ENCODE results near the gene REEP3. TPM values are rescaled to one million over a fixed set of nuclear protein-coding genes. Genes with fewer than 3 reads are reported as not detected.

The REEP3 gene
- 10 to 100 TPM; 23.9 to 50.1 (median 36.7) TPM for total RNA-seq

- 7 to 33% methylated on average over 1 to 27 of the region's 52 CpGs for WGBS, 2 donors (ENCODE audit: low coverage in 1 of 2)
- TF ChIP-seq POLR2A (IDR thresholded peaks at IDR 0.05) (peak; percentile 40), POLR2AphosphoS5 (IDR thresholded peaks at IDR 0.05) (no peak)
- Histone ChIP-seq H3K4me1 (peaks cover 22 to 58% (median 38%) of the 10 kb centered on the region in 4 donors), H3K36me3 (no peaks in the 10 kb centered on the region), H3K4me3 (peak within 1 kb of the TSS; percentile 78 to 93 (median 89)), H3K9me3 (no peaks in the 10 kb centered on the region), H3K27me3 (no peaks in the 10 kb centered on the region), H3K27ac (peak within 1 kb of the TSS; percentile 99 to 100 (median 100))
- intact Hi-C loops (cut with DNase I; ENCODE audit: low total_unique reads) (loop anchor here (5.0 kb wide), 1 partner anchor 53 kb away; the partner anchor contains the start of gene JMJD1C), in situ Hi-C loops (cut with MboI; ENCODE audit: low pct_ligation_motif_present in 1 of 4, low pct_unique_long_range_greater_than_20kb in 1 of 4, low sequenced_read_pairs in 3 of 4) (no loop called here)
- DNase-seq, result peak; percentile 74
These were observed at the start of gene REEP3 for GRCh38 chr10:63520500-63521415. Gene REEP3 (plus strand): TSS chr10:63521401. CDS start chr10:63521546, 145 bp downstream.

- Histone ChIP-seq H3K4me3 (no peak overlapping the region), H3K27me3 (no peaks in the 10 kb centered on the region), H3K9me3 (no peaks in the 10 kb centered on the region), H3K4me1 (peaks cover 0 to 9% (median 3%) of the 10 kb centered on the region in 4 donors), H3K36me3 (no peaks in the 10 kb centered on the region), H3K27ac (no peak overlapping the region)
- 95 to 96% methylated on average over 4 to 8 of the region's 8 CpGs for WGBS, 2 donors (ENCODE audit: low coverage in 1 of 2)
- intact Hi-C loops (cut with DNase I; ENCODE audit: low total_unique reads) (no loop called here), in situ Hi-C loops (cut with MboI; ENCODE audit: low pct_ligation_motif_present in 1 of 4, low pct_unique_long_range_greater_than_20kb in 1 of 4, low sequenced_read_pairs in 3 of 4) (loop anchor here in 2 of 4 donors (25.0 kb wide), 1 partner anchor 262 kb away; no protein-coding TSS in a partner anchor)
- no peak for DNase-seq
- TF ChIP-seq EP300 (IDR thresholded peaks at IDR 0.05; ENCODE audit: low read depth) (no peak), POLR2A (IDR thresholded peaks at IDR 0.05) (no peak), POLR2AphosphoS5 (IDR thresholded peaks at IDR 0.05) (no peak), CTCF (IDR thresholded peaks at IDR 0.05) (no peak)
These were observed 46.7 kb upstream of the REEP3 start for GRCh38 chr10:63474488-63474887.

GRCh38 chr10:63477927-63478326 lies 43.3 kb upstream of the REEP3 start:
- Histone ChIP-seq H3K36me3 (no peaks in the 10 kb centered on the region), H3K27me3 (no peaks in the 10 kb centered on the region), H3K4me3 (no peak overlapping the region), H3K4me1 (peaks cover 0 to 33% (median 5%) of the 10 kb centered on the region in 4 donors), H3K9me3 (no peaks in the 10 kb centered on the region), H3K27ac (no peak overlapping the region)
- in situ Hi-C loops (cut with MboI; ENCODE audit: low pct_ligation_motif_present in 1 of 4, low pct_unique_long_range_greater_than_20kb in 1 of 4, low sequenced_read_pairs in 3 of 4), result no loop called here
- WGBS, 2 donors (ENCODE audit: low coverage in 1 of 2), result 60 to 63% methylated on average over 1 of the region's 1 CpG
- TF ChIP-seq POLR2A (IDR thresholded peaks at IDR 0.05) (no peak), CTCF (IDR thresholded peaks at IDR 0.05) (no peak), POLR2AphosphoS5 (IDR thresholded peaks at IDR 0.05) (no peak), EP300 (IDR thresholded peaks at IDR 0.05; ENCODE audit: low read depth) (no peak)
- DNase-seq, result no peak
- intact Hi-C loops (cut with DNase I; ENCODE audit: low total_unique reads), result no loop called here

- intact Hi-C loops (cut with DNase I; ENCODE audit: low total_unique reads), result no loop called here
- 80 to 100% methylated on average over 1 to 3 of the region's 3 CpGs for WGBS, 2 donors (ENCODE audit: low coverage in 1 of 2)
- Histone ChIP-seq H3K27ac (no peak overlapping the region), H3K4me1 (peaks cover 0 to 33% (median 5%) of the 10 kb centered on the region in 4 donors), H3K27me3 (no peaks in the 10 kb centered on the region), H3K9me3 (no peaks in the 10 kb centered on the region), H3K4me3 (no peak overlapping the region), H3K36me3 (no peaks in the 10 kb centered on the region)
- TF ChIP-seq POLR2A (IDR thresholded peaks at IDR 0.05), result no peak
- no peak for DNase-seq
- in situ Hi-C loops (cut with MboI; ENCODE audit: low pct_ligation_motif_present in 1 of 4, low pct_unique_long_range_greater_than_20kb in 1 of 4, low sequenced_read_pairs in 3 of 4), result no loop called here
These were observed 42.6 kb upstream of the REEP3 start for GRCh38 chr10:63478564-63478963.

- in situ Hi-C loops (cut with MboI; ENCODE audit: low pct_ligation_motif_present in 1 of 4, low pct_unique_long_range_greater_than_20kb in 1 of 4, low sequenced_read_pairs in 3 of 4) (no loop called here), intact Hi-C loops (cut with DNase I; ENCODE audit: low total_unique reads) (no loop called here)
- Histone ChIP-seq H3K4me3 (no peak overlapping the region), H3K27ac (no peak overlapping the region), H3K4me1 (peaks cover 0 to 33% (median 5%) of the 10 kb centered on the region in 4 donors), H3K36me3 (no peaks in the 10 kb centered on the region), H3K27me3 (no peaks in the 10 kb centered on the region), H3K9me3 (no peaks in the 10 kb centered on the region)
- TF ChIP-seq POLR2AphosphoS5 (IDR thresholded peaks at IDR 0.05) (no peak), EP300 (IDR thresholded peaks at IDR 0.05; ENCODE audit: low read depth) (no peak), POLR2A (IDR thresholded peaks at IDR 0.05) (no peak), CTCF (IDR thresholded peaks at IDR 0.05) (no peak)
- DNase-seq, result peak; percentile 51
- 82 to 92% methylated on average over 2 to 5 of the region's 5 CpGs for WGBS, 2 donors (ENCODE audit: low coverage in 1 of 2)
These were observed 41.0 kb upstream of the REEP3 start for GRCh38 chr10:63480237-63480636.

Measured in transverse colon (tissue), 4 donors.